HepG2 (cell line): ENCODE results near the gene NFE2L3. TPM values are rescaled to one million over a fixed set of nuclear protein-coding genes. Genes with fewer than 3 reads are reported as not detected.

Experiments
- MLXIP ChIP-seq: sonication (generic); formaldehyde crosslinking; IDR thresholded peaks from 2 replicates; pipeline ENCODE4 v1.9.0; 2021; ENCODE audit warnings: missing genetic modification reagents, borderline replicate concordance
- polyA plus RNA-seq, 8 experiments: library from polyadenylated mRNA; depleted of rRNA in 3 of 8; stranded (reverse) in 7 of 8; unstranded in 1 of 8; fragments of >200 nt; fragmentation: Illumina TruSeq in 4 of 8; extraction: Trizol in 4 of 8; gene quantifications; 2 replicates each; pipeline versions ENCODE4 v1.2.1 to v1.2.3, GENCODE V29; 2011 to 2016; ENCODE audit warnings: low read depth in 4 of 8, missing spikeins in 1 of 8, mixed read lengths in 1 of 8; ENCODE audit not compliant: insufficient read depth in 1 of 8
- total RNA-seq, 5 experiments: library from RNA; depleted of rRNA; stranded (reverse); fragments of >200 nt; fragmentation: Illumina TruSeq; extraction: Trizol; gene quantifications; 2 replicates each; pipeline ENCODE4 v1.2.3, GENCODE V29; 2016; ENCODE audit warnings: low read depth in 1 of 5
- TF ChIP-seq, protein P1 (sequence below): sonication (generic); formaldehyde crosslinking; IDR thresholded peaks from 2 replicates; pipeline ENCODE4 v1.9.0; 2021; ENCODE audit warnings: mild to moderate bottlenecking, missing genetic modification reagents

The NFE2L3 gene
- total and polyA plus RNA-seq, 2 of the 13 experiments (the other 11 are each of a cell fraction or from before 2014, with no cell fraction given): 11.4 to 19.4 TPM

DNA sequence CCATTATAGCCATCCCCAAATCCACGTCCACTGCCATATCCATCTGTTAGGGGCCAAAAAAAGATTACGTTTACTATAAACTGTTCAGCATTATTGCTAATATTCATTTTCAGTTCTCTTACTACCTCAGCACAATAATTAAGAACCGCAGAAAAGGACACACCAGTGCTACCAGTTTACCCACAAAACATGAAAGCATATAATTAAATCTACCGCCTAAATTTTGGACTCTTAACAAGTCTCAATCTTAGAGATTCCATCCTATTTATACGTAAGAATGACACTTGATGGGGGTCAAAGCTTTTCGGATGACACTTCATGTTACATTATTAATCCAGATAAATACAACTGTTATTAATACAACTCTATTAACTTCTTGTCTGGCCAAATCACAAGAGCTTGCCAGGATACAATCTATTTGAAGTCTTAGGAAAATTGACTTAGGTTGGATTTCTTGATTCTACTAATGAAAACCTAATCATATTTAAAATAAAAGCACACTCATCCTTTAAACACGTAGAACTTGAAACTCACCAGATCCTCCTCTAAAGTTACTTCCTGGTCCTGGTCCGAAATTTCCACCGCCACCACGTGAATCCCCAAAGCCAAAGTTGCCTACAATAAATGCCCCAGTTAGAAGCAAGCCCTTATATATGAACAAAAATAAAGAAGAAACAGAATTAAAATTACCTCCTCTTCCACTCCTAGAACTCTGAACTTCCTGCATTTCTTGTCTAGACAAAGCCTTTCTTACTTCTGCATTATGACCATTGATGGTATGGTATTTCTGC lies 44.1 kb downstream of the NFE2L3 start (continued):
- TF ChIP-seq, protein P1, sequence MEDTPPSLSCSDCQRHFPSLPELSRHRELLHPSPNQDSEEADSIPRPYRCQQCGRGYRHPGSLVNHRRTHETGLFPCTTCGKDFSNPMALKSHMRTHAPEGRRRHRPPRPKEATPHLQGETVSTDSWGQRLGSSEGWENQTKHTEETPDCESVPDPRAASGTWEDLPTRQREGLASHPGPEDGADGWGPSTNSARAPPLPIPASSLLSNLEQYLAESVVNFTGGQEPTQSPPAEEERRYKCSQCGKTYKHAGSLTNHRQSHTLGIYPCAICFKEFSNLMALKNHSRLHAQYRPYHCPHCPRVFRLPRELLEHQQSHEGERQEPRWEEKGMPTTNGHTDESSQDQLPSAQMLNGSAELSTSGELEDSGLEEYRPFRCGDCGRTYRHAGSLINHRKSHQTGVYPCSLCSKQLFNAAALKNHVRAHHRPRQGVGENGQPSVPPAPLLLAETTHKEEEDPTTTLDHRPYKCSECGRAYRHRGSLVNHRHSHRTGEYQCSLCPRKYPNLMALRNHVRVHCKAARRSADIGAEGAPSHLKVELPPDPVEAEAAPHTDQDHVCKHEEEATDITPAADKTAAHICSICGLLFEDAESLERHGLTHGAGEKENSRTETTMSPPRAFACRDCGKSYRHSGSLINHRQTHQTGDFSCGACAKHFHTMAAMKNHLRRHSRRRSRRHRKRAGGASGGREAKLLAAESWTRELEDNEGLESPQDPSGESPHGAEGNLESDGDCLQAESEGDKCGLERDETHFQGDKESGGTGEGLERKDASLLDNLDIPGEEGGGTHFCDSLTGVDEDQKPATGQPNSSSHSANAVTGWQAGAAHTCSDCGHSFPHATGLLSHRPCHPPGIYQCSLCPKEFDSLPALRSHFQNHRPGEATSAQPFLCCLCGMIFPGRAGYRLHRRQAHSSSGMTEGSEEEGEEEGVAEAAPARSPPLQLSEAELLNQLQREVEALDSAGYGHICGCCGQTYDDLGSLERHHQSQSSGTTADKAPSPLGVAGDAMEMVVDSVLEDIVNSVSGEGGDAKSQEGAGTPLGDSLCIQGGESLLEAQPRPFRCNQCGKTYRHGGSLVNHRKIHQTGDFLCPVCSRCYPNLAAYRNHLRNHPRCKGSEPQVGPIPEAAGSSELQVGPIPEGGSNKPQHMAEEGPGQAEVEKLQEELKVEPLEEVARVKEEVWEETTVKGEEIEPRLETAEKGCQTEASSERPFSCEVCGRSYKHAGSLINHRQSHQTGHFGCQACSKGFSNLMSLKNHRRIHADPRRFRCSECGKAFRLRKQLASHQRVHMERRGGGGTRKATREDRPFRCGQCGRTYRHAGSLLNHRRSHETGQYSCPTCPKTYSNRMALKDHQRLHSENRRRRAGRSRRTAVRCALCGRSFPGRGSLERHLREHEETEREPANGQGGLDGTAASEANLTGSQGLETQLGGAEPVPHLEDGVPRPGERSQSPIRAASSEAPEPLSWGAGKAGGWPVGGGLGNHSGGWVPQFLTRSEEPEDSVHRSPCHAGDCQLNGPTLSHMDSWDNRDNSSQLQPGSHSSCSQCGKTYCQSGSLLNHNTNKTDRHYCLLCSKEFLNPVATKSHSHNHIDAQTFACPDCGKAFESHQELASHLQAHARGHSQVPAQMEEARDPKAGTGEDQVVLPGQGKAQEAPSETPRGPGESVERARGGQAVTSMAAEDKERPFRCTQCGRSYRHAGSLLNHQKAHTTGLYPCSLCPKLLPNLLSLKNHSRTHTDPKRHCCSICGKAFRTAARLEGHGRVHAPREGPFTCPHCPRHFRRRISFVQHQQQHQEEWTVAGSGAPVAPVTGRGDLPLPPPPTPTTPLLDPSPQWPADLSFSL (CRISPR knock-in tag): no peak
- no peak for TF ChIP-seq MLXIP
